ENCODE data around the gene ZIC2. TPM values are rescaled to one million over a fixed set of nuclear protein-coding genes. Genes with fewer than 3 reads are reported as not detected.

ZIC2 gene
- not detected for total RNA-seq

- TF ChIP-seq POLR2A (IDR thresholded peaks at IDR 0.05) (no peak), CTCF (IDR thresholded peaks at IDR 0.05) (no peak)
- peaks cover 3 to 96% of the 10 kb centered on the region in 2 donors for H3K27me3 ChIP-seq
- DNase-seq: peak in 1 of 3 donors; percentile 51
- peaks cover 0 to 28% (median 0%) of the 10 kb centered on the region in 4 donors for H3K9me3 ChIP-seq
- H3K27ac ChIP-seq: no peak within 1 kb of the TSS
- H3K4me3 ChIP-seq: peak within 1 kb of the TSS; percentile 22 to 62 (median 52)
- H3K36me3 ChIP-seq: no peaks in the 10 kb centered on the region
- H3K4me1 ChIP-seq: peaks cover 5 to 47% (median 19%) of the 10 kb centered on the region in 4 donors
Measured at GRCh38 chr13:99981735-99982035, at the start of gene ZIC2. Gene ZIC2 (plus strand): TSS chr13:99981784. CDS start chr13:99982065, 281 bp downstream.

DNA sequence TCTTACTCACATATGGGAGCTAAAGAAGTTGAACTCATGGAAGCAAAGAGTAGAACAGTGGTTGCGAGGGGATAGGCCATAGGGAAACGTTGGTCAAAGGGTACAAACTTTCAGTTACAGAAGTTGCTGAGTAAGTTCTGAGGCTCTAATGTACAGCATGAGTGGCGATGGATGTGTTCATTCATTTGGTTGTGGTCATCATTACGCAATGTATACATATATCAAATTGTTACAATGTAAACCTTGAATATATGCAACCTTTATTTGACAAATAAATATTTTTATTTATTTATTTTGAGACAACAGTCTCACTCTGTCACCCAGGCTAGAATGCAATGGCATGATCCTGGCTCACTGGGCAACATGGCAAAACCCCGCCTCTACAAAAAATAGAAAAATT, 48.7 kb upstream of the ZIC2 start:
- Histone ChIP-seq H3K36me3 (no peaks in the 10 kb centered on the region), H3K27me3 (no peaks in the 10 kb centered on the region), H3K4me3 (no peak overlapping the region)

GRCh38 chr13:99935772-99936171, 45.8 kb upstream of the ZIC2 start:
- no peak for DNase-seq
- Histone ChIP-seq H3K9me3 (no peaks in the 10 kb centered on the region), H3K4me3 (no peak overlapping the region), H3K4me1 (no peaks in the 10 kb centered on the region), H3K27me3 (no peaks in the 10 kb centered on the region), H3K36me3 (no peaks in the 10 kb centered on the region), H3K27ac (no peak overlapping the region)
- no peak for TF ChIP-seq POLR2A (IDR thresholded peaks at IDR 0.05)
- no peak for TF ChIP-seq CTCF (IDR thresholded peaks at IDR 0.05)

More for the DNA sequence above, 48.7 kb upstream of the ZIC2 start:
- TF ChIP-seq POLR2A (IDR thresholded peaks at IDR 0.05): no peak
- TF ChIP-seq CTCF (IDR thresholded peaks at IDR 0.05): no peak
- no peak for DNase-seq
- no peak overlapping the region for H3K27ac ChIP-seq
- no peaks in the 10 kb centered on the region for H3K4me1 ChIP-seq
- H3K9me3 ChIP-seq: no peaks in the 10 kb centered on the region

GRCh38 chr13:99938635-99939034, 42.9 kb upstream of the ZIC2 start:
- H3K9me3 ChIP-seq: no peaks in the 10 kb centered on the region
- no peak overlapping the region for H3K27ac ChIP-seq
- no peak overlapping the region for H3K4me3 ChIP-seq
- H3K4me1 ChIP-seq: no peaks in the 10 kb centered on the region
- no peak for DNase-seq
- H3K36me3 ChIP-seq: no peaks in the 10 kb centered on the region
- H3K27me3 ChIP-seq: no peaks in the 10 kb centered on the region
- no peak for TF ChIP-seq POLR2A (IDR thresholded peaks at IDR 0.05)
- TF ChIP-seq CTCF (IDR thresholded peaks at IDR 0.05): no peak

GRCh38 chr13:99941086-99941485, 40.5 kb upstream of the ZIC2 start:
- DNase-seq: no peak

More at GRCh38 chr13:99941086-99941485, 40.5 kb upstream of the ZIC2 start:
- no peak for TF ChIP-seq POLR2A (IDR thresholded peaks at IDR 0.05)
- no peak for TF ChIP-seq CTCF (IDR thresholded peaks at IDR 0.05)
- Histone ChIP-seq H3K27ac (no peak overlapping the region), H3K4me3 (no peak overlapping the region), H3K9me3 (no peaks in the 10 kb centered on the region), H3K27me3 (no peaks in the 10 kb centered on the region), H3K36me3 (no peaks in the 10 kb centered on the region), H3K4me1 (no peaks in the 10 kb centered on the region)
